SK-N-SH (cell line): ENCODE measurements around the gene SIRT1. TPM values are rescaled to one million over a fixed set of nuclear protein-coding genes. Genes with fewer than 3 reads are reported as not detected.
A peak's percentile ranks its signal among the peaks of the same experiment; 100 is the strongest.

Experiments
- CTCF ChIA-PET: fragments of 300-600, 350-600 bp; formaldehyde crosslinking; extraction: SDS; loops from one replicate; lab custom pipeline; 2021; lab: Yijun Ruan, JAX
- POLR2A ChIA-PET: fragments of 350-600 bp; sonication (Branson Sonifier 250); formaldehyde crosslinking; extraction: SDS; loops from one replicate; lab custom pipeline; 2020; ENCODE audit warnings: antibody characterized with exemption, inconsistent platforms; lab: Yijun Ruan, JAX
- DNase-seq: peaks from one replicate; pipeline ENCODE4 v3.0.0; 2012
- H2AFZ ChIP-seq: fragments of 200-600 bp; sonication (generic); 2 replicates; pipeline ENCODE4 v1.8.1; 2016; ENCODE audit warnings: antibody characterized with exemption, mild to moderate bottlenecking, low read depth
- H3F3A ChIP-seq: fragments of 200-600 bp; sonication (generic); replicated peaks from 2 replicates; pipeline ENCODE3; 2016; ENCODE audit warnings: antibody characterized with exemption, mild to moderate bottlenecking; ENCODE audit not compliant: insufficient read depth
- H3K27ac ChIP-seq, 2 experiments: fragments of 200-500 bp in 1 of 2; fragments of 200-600 bp in 1 of 2; sonication (Bioruptor generic) in 1 of 2; sonication (generic), shearing (Covaris generic) in 1 of 2; 2 replicates each; pipeline versions ENCODE4 v1.5.1 to v1.6.1; 2014 to 2016; ENCODE audit warnings: low read depth in 2 of 2, inconsistent platforms in 1 of 2, low read length in 1 of 2, mild to moderate bottlenecking in 1 of 2, mixed read lengths in 1 of 2
- H3K27me3 ChIP-seq: fragments of 200-600 bp; sonication (generic), shearing (Covaris generic); 2 replicates; pipeline ENCODE4 v1.6.1; 2016; ENCODE audit warnings: mixed run types; ENCODE audit not compliant: insufficient read depth
- H3K36me3 ChIP-seq, 2 experiments: fragments of 200-500 bp in 1 of 2; fragments of 200-600 bp in 1 of 2; sonication (Bioruptor generic) in 1 of 2; sonication (generic) in 1 of 2; replicated peaks in 1 of 2; 2 replicates each; pipeline versions ENCODE3 to v1.5.1; 2014 to 2016; ENCODE audit warnings: low read length in 1 of 2, mild to moderate bottlenecking in 1 of 2; ENCODE audit not compliant: insufficient read depth in 2 of 2, control insufficient read depth in 1 of 2
- H3K4me1 ChIP-seq, 2 experiments: fragments of 200-500 bp in 1 of 2; fragments of 200-600 bp in 1 of 2; sonication (Bioruptor generic) in 1 of 2; sonication (generic), shearing (Covaris generic) in 1 of 2; 2 replicates each; pipeline versions ENCODE4 v1.5.1 to v1.6.1; 2014 to 2016; ENCODE audit warnings: low read depth in 1 of 2, low read length in 1 of 2, mixed run types in 1 of 2; ENCODE audit not compliant: insufficient read depth in 2 of 2, control insufficient read depth in 1 of 2
- H3K4me2 ChIP-seq: fragments of 200-600 bp; sonication (generic), shearing (Covaris generic); 2 replicates; pipeline ENCODE4 v1.6.1; 2017; ENCODE audit warnings: mixed run types
- H3K4me3 ChIP-seq, 2 experiments: fragments of 200-500 bp in 1 of 2; fragments of 200-600 bp in 1 of 2; sonication (Bioruptor generic) in 1 of 2; sonication (generic), shearing (Covaris generic) in 1 of 2; 2 replicates each; pipeline versions ENCODE4 v1.5.1 to v1.8.1; 2014 to 2016; ENCODE audit warnings: low read depth in 2 of 2, inconsistent platforms in 1 of 2, low read length in 1 of 2, mild to moderate bottlenecking in 1 of 2, mixed read lengths in 1 of 2, moderate library complexity in 1 of 2
- H3K79me2 ChIP-seq: fragments of 200-600 bp; sonication (generic); 2 replicates; pipeline ENCODE4 v1.8.1; 2017; ENCODE audit warnings: mild to moderate bottlenecking; ENCODE audit not compliant: insufficient read depth
- H3K9ac ChIP-seq: fragments of 200-600 bp; sonication (generic); 2 replicates; pipeline ENCODE4 v1.6.1; 2017; ENCODE audit warnings: mixed run types
- H3K9me2 ChIP-seq: fragments of 200-600 bp; sonication (generic); 2 replicates; pipeline ENCODE4 v1.6.1; 2017; ENCODE audit warnings: mixed run types
- H3K9me3 ChIP-seq: fragments of 200-600 bp; sonication (generic); 2 replicates; pipeline ENCODE4 v1.6.1; 2017; ENCODE audit warnings: mixed run types, mild to moderate bottlenecking, moderate library complexity
- H4K20me1 ChIP-seq: fragments of 200-600 bp; sonication (generic); 2 replicates; pipeline ENCODE4 v1.6.1; 2017; ENCODE audit warnings: mild to moderate bottlenecking, mixed run types; ENCODE audit not compliant: insufficient read depth
- CTCF ChIP-seq: fragments of 200-600 bp; sonication (generic); IDR thresholded peaks from 2 replicates; pipeline ENCODE4 v1.6.1; 2017; ENCODE audit warnings: antibody characterized with exemption, mild to moderate bottlenecking, moderate library complexity
- ELF1 ChIP-seq: IDR thresholded peaks from 2 replicates; pipeline ENCODE4 v1.4.0; 2012
- EZH2phosphoT487 ChIP-seq: fragments of 200-600 bp; sonication (generic); IDR thresholded peaks from 2 replicates; pipeline ENCODE4 v1.6.1; 2017; ENCODE audit warnings: low read depth, mixed run types, mild to moderate bottlenecking, antibody characterized with exemption, moderate library complexity, borderline replicate concordance
- GATA2 ChIP-seq: sonication (generic); formaldehyde crosslinking; IDR thresholded peaks from 2 replicates; pipeline ENCODE4 v1.5.0; 2020; ENCODE audit warnings: mild to moderate bottlenecking, missing genetic modification reagents
- MXI1 ChIP-seq: IDR thresholded peaks from 2 replicates; pipeline ENCODE4 v1.6.1; 2012; ENCODE audit warnings: mild to moderate bottlenecking, low read depth, low read length, improper control_type of control experiment
- NFIC ChIP-seq: IDR thresholded peaks from 2 replicates; pipeline ENCODE4 v1.4.0; 2012; ENCODE audit warnings: borderline replicate concordance
- NRF1 ChIP-seq: IDR thresholded peaks from 2 replicates; pipeline ENCODE4 v1.6.1; 2012; ENCODE audit warnings: low read depth, mild to moderate bottlenecking, low read length
- RAD21 ChIP-seq: IDR thresholded peaks from 2 replicates; pipeline ENCODE4 v1.6.1; 2012; ENCODE audit warnings: mild to moderate bottlenecking, low read length
- TAF1 ChIP-seq: IDR thresholded peaks from 2 replicates; pipeline ENCODE4 v1.6.1; 2012; ENCODE audit warnings: low read depth, mild to moderate bottlenecking, low read length, moderate library complexity, borderline replicate concordance
- TCF12 ChIP-seq: IDR thresholded peaks from 2 replicates; pipeline ENCODE4 v1.4.0; 2012
- USF1 ChIP-seq: IDR thresholded peaks from 2 replicates; pipeline ENCODE4 v1.4.0; 2012; ENCODE audit warnings: low read depth, borderline replicate concordance
- USF2 ChIP-seq: fragments of 150-350 bp; IDR thresholded peaks from 2 replicates; pipeline ENCODE4 v1.6.1; 2017; ENCODE audit warnings: antibody characterized with exemption, low read length, low read depth, borderline replicate concordance
- YY1 ChIP-seq: IDR thresholded peaks from 2 replicates; pipeline ENCODE4 v1.4.0; 2012; ENCODE audit warnings: low read depth, mild to moderate bottlenecking
- WGBS: methylation state at CpG from one replicate; pipeline ENCODE4 v1.1.6; 2017; ENCODE audit warnings: low lambda C conversion rate; 5-methylcytosine and 5-hydroxymethylcytosine counted together
- polyA plus RNA-seq, 3 experiments: library from polyadenylated mRNA; depleted of rRNA; stranded (reverse); fragments of >200 nt; gene quantifications; 2 replicates each; pipeline ENCODE4 v1.2.3, GENCODE V29; 2012
- TF ChIP-seq, protein P1 (sequence below): IDR thresholded peaks from 2 replicates; pipeline ENCODE4 v1.4.0; 2012; ENCODE audit warnings: low read depth

The SIRT1 gene
- polyA plus RNA-seq, 1 of the 3 experiments (the other 2 are of a cell fraction): 6.0 TPM

- DNase-seq: no peak
- H3K9me3 ChIP-seq: no peaks in the 10 kb centered on the region
- H3K27me3 ChIP-seq: no peaks in the 10 kb centered on the region
- no peak overlapping the region for H3K4me2 ChIP-seq
- no peaks in the 10 kb centered on the region for H3K4me1 ChIP-seq
- H3K9me2 ChIP-seq: no peaks in the 10 kb centered on the region
- no peaks in the 10 kb centered on the region for H3K79me2 ChIP-seq
- H3K27ac ChIP-seq: no peak overlapping the region
- no peaks in the 10 kb centered on the region for H3K36me3 ChIP-seq
- CTCF ChIA-PET: interaction anchor here (2.7 kb wide), 1 partner anchor 22 kb away, joined by 12 read pairs; no protein-coding TSS in a partner anchor
- no peak overlapping the region for H3K9ac ChIP-seq
- no peaks in the 10 kb centered on the region for H4K20me1 ChIP-seq
- H3K4me3 ChIP-seq: no peak overlapping the region
- POLR2A ChIA-PET: no interaction called here
- no peak overlapping the region for H2AFZ ChIP-seq
- H3F3A ChIP-seq: no peaks in the 10 kb centered on the region
- no peak for TF ChIP-seq YY1
- 94% methylated on average over 7 of the region's 7 CpGs for WGBS
These were observed 6.3 kb upstream of the SIRT1 start for GRCh38 chr10:67878133-67878532.

- Histone ChIP-seq H3K79me2 (peaks cover 38% of the 10 kb centered on the region), H3F3A (peaks cover 15% of the 10 kb centered on the region), H3K9me3 (no peaks in the 10 kb centered on the region), H3K4me2 (peak overlapping the region; percentile 78), H4K20me1 (no peaks in the 10 kb centered on the region; the same call in 1 of the 2 replicates), H2AFZ (peak overlapping the region; percentile 100), H3K36me3 (peaks cover 18 to 22% of the 10 kb centered on the region in 2 experiments), H3K27ac (peak overlapping the region; percentile 86), H3K9ac (peak overlapping the region; percentile 75), H3K4me1 (no peaks in the 10 kb centered on the region; a peak in 1 of 4 replicates), H3K27me3 (no peaks in the 10 kb centered on the region), H3K9me2 (no peaks in the 10 kb centered on the region), H3K4me3 (peak overlapping the region; percentile 69 to 72)
- WGBS: 46% methylated on average over 13 of the region's 13 CpGs
- no peak for DNase-seq
- TF ChIP-seq TCF12 (no peak), GATA2 (CRISPR knock-in tag) (no peak), MXI1 (no peak), TAF1 (no peak), NFIC (no peak), ELF1 (no peak), CTCF (no peak), EZH2phosphoT487 (no peak), RAD21 (no peak), USF2 (no peak), NRF1 (no peak), USF1 (no peak)
- TF ChIP-seq, protein P1, sequence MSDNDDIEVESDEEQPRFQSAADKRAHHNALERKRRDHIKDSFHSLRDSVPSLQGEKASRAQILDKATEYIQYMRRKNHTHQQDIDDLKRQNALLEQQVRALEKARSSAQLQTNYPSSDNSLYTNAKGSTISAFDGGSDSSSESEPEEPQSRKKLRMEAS: no peak
- ChIA-PET CTCF (interaction anchor here (0.7 to 1.9 kb wide), 5 partner anchors 18 to 523 kb away, joined by 3 to 7 read pairs (median 3); partner anchors contain the start of genes PBLD and RUFY2), POLR2A (interaction anchor here (1.1 to 1.4 kb wide), 3 partner anchors 28 to 448 kb away, joined by 3 to 7 read pairs (median 4); partner anchors contain the start of genes DNAJC12 and HNRNPH3)
These were observed 645 bp upstream of the SIRT1 start for GRCh38 chr10:67883710-67884312.
